Measurements from ENCODE around the gene SHMT2.
A peak's percentile ranks its signal among the peaks of the same experiment; 100 is the strongest.

The SHMT2 gene

DNA sequence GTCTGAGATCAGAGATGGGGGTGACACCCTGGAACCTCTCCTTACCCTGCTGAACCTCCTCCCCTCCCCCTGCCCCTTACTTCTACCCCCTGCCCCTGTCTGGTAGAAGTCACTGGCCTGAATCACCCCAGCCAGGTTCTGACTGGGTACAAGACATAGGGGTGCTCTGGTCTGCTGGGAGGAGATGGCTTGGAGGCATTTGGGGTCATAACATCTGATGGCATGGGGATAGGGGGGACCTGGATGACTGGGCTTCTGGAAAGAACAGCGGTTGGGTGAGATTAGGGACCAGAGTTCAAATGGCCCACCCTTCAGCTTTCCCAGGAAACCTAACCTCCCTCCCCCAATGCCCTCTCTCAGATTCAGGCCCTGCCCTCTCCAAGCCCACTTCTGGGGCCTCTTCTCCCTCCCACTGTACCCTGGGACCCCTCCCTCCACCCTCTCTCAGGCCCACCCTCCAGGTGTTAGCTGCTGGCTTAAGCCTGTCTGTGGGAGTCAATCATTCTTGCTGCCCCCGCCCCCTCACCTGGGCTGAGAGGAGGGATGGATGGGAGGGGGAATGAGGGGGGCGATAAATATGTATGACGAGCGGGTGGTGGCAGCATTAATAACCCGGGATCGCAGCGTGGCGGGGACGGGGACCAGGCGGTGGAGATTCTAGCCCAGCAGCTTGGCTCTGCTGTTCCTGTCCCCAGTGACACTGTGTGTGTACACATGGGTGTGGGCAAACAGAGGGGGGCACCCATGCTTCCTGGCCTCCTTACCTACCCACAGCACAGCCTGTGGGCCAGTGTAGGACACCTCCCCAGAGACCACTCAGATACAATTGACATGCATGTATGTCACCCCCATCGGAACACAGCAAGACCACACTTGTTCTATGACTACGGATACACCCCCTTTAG lies 7.0 kb upstream of the SHMT2 start:
- no peak overlapping the region for H2AK5ac ChIP-seq (ENCODE audit: low read length, severe bottlenecking)
- DNase-seq: no peak
- 57% methylated on average over 8 of the region's 13 CpGs for WGBS
- H3K27me3 ChIP-seq (ENCODE audit: control insufficient read depth in 1 of 2, insufficient read depth in 1 of 2, low read length in 2 of 2): peaks cover 45 to 98% of the 10 kb centered on the region in 2 experiments
- no peak overlapping the region for H3K9ac ChIP-seq (ENCODE audit: low read length)
- H2BK120ac ChIP-seq (ENCODE audit: low read depth, low read length): no peak overlapping the region
- H2AFZ ChIP-seq (ENCODE audit: low read depth, low read length): no peak overlapping the region
- no peak overlapping the region for H4K91ac ChIP-seq (ENCODE audit: low read length)
- no peak overlapping the region for H4K8ac ChIP-seq (ENCODE audit: low read length)
- H3K18ac ChIP-seq (ENCODE audit: low read depth in 1 of 2, low read length in 2 of 2): no peak overlapping the region
- no peak overlapping the region for H3K23ac ChIP-seq (ENCODE audit: low read length in 2 of 2)
- H3K9me3 ChIP-seq (ENCODE audit: control insufficient read depth, low read length): no peaks in the 10 kb centered on the region
- H2BK15ac ChIP-seq (ENCODE audit: low read depth, poor library complexity, severe bottlenecking): no peak overlapping the region
- H3K4me2 ChIP-seq (ENCODE audit: low read length, poor library complexity, severe bottlenecking): no peak overlapping the region
- peaks cover 30% of the 10 kb centered on the region for H3K4me1 ChIP-seq (ENCODE audit: control insufficient read depth, insufficient read depth, low read depth, low read length)
- H3K4ac ChIP-seq (ENCODE audit: low read depth in 1 of 2, low read length in 2 of 2): no peak overlapping the region
- H3K14ac ChIP-seq (ENCODE audit: low read length in 2 of 2): no peak overlapping the region
- no peaks in the 10 kb centered on the region for H3K79me1 ChIP-seq (replicated peaks; ENCODE audit: low read length, poor library complexity, severe bottlenecking)
- H3K36me3 ChIP-seq (ENCODE audit: control insufficient read depth in 1 of 2, insufficient read depth in 2 of 2, low read depth in 1 of 2, low read length in 2 of 2): no peaks in the 10 kb centered on the region
- H3K4me3 ChIP-seq (ENCODE audit: insufficient read depth in 1 of 2, low read depth in 1 of 2, low read length in 2 of 2): no peak overlapping the region
- H2BK12ac ChIP-seq (ENCODE audit: low read length in 2 of 2): no peak overlapping the region
- no peak overlapping the region for H3K27ac ChIP-seq (ENCODE audit: low read length, poor library complexity, severe bottlenecking)
- H2BK5ac ChIP-seq (ENCODE audit: low read depth, low read length, poor library complexity, severe bottlenecking): no peak overlapping the region

DNA sequence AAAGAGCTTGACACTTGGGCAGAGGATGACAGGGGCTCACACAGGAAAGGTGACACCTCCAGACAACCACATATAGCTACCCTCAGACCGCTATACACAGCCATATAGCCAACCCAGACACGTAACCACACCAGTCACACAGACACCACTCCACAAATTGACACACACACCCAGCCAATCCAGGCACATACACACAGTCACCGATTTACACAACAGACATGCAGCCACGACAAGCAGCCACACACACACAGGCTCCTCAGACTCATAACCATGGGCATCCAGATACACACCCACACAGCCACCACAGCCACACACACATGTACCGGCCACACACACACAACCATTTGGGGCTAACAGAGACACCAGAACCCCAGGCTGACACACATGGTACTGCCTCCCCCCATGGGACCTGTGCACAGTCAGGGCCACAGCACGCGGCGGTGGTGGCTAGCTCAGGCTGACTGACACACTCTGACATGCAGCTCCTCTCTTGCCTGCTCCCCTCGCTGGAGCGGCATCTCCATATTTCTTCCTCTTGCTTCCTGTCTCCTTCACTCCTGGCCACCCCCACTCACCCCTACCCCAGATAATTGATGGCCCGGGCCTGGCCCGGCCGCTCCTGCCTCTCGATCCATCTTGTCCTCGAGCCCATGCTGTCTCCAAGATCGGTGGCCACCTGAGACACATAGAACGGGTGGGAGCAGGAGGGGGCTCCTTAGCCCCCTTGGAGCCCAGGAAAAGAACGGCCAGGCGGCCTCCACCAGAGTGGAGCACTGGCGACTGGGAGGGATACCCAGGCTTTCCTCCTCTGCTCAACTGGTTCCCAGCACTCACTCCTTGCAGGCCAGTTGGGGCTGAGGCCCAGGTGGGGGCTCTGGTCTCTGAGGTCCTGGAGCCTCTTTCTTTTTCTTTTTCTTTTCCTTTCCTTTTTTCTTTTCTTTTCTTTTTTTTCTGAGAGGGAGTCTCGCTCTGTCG lies 6.0 kb upstream of the SHMT2 start:
- Histone ChIP-seq H3K14ac (ENCODE audit: low read length in 2 of 2) (peak overlapping the region in 1 of 2 experiments; percentile 3), H2AFZ (ENCODE audit: low read depth, low read length) (no peak overlapping the region), H3K27ac (ENCODE audit: low read length, poor library complexity, severe bottlenecking) (no peak overlapping the region), H3K4me3 (ENCODE audit: insufficient read depth in 1 of 2, low read depth in 1 of 2, low read length in 2 of 2) (no peak overlapping the region), H3K23ac (ENCODE audit: low read length in 2 of 2) (no peak overlapping the region), H2BK5ac (ENCODE audit: low read depth, low read length, poor library complexity, severe bottlenecking) (no peak overlapping the region), H3K4ac (ENCODE audit: low read depth in 1 of 2, low read length in 2 of 2) (no peak overlapping the region), H3K9ac (ENCODE audit: low read length) (no peak overlapping the region), H3K36me3 (ENCODE audit: control insufficient read depth in 1 of 2, insufficient read depth in 2 of 2, low read depth in 1 of 2, low read length in 2 of 2) (no peaks in the 10 kb centered on the region), H3K18ac (ENCODE audit: low read depth in 1 of 2, low read length in 2 of 2) (no peak overlapping the region), H3K4me2 (ENCODE audit: low read length, poor library complexity, severe bottlenecking) (no peak overlapping the region), H3K4me1 (ENCODE audit: control insufficient read depth, insufficient read depth, low read depth, low read length) (peaks cover 28% of the 10 kb centered on the region), H3K27me3 (ENCODE audit: control insufficient read depth in 1 of 2, insufficient read depth in 1 of 2, low read length in 2 of 2) (peaks cover 45 to 92% of the 10 kb centered on the region in 2 experiments), H2BK12ac (ENCODE audit: low read length in 2 of 2) (peak overlapping the region in 1 of 2 experiments; percentile 56), H3K9me3 (ENCODE audit: control insufficient read depth, low read length) (no peaks in the 10 kb centered on the region), H2BK15ac (ENCODE audit: low read depth, poor library complexity, severe bottlenecking) (peak overlapping the region; percentile 44), H4K8ac (ENCODE audit: low read length) (no peak overlapping the region), H3K79me1 (replicated peaks; ENCODE audit: low read length, poor library complexity, severe bottlenecking) (no peaks in the 10 kb centered on the region), H4K91ac (ENCODE audit: low read length) (peak overlapping the region; percentile 3), H2BK120ac (ENCODE audit: low read depth, low read length) (no peak overlapping the region), H2AK5ac (ENCODE audit: low read length, severe bottlenecking) (no peak overlapping the region)
- WGBS: 57% methylated on average over 22 of the region's 22 CpGs
- no peak for DNase-seq

DNA sequence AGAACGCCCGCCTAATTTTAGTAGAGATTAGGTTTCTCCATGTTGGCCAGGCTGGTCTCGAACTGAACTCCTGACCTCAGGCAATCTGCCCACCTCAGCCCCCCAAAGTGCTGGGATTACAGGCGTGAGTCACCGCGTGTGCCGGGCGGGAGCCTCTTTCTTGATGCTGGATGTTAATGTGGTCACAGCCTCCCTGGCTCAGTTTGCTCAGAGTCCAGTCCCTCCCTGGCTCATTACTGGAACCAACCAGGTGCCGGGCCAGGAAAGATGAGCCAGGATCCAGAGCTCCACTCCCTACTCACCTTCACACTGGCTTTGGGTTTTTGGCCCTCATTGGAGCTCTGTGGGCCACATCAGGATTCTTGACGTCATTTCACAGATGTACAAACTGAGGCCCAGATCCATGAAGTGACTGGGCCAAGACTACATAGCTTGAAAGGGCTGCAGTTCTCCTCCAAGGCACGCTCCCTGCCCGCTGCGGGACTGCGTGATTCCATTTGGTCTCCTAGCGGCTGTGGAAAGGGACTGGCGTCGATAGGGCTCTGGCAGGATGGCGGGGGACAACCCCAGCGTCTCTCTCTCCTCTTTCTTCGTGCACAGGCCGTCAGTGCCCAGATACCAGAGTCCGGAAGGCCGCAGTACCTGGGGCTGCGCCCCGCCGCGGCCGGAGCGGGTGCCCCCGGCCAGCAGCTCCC lies 5.1 kb upstream of the SHMT2 start:
- no peak overlapping the region for H3K4me3 ChIP-seq (ENCODE audit: insufficient read depth in 1 of 2, low read depth in 1 of 2, low read length in 2 of 2)
- H2BK120ac ChIP-seq (ENCODE audit: low read depth, low read length): no peak overlapping the region
- H3K9me3 ChIP-seq (ENCODE audit: control insufficient read depth, low read length): no peaks in the 10 kb centered on the region
- no peak overlapping the region for H4K91ac ChIP-seq (ENCODE audit: low read length)
- no peaks in the 10 kb centered on the region for H3K36me3 ChIP-seq (ENCODE audit: control insufficient read depth in 1 of 2, insufficient read depth in 2 of 2, low read depth in 1 of 2, low read length in 2 of 2)
- no peak overlapping the region for H3K9ac ChIP-seq (ENCODE audit: low read length)
- no peak for DNase-seq
- no peak overlapping the region for H4K8ac ChIP-seq (ENCODE audit: low read length)
- no peak overlapping the region for H2BK5ac ChIP-seq (ENCODE audit: low read depth, low read length, poor library complexity, severe bottlenecking)
- no peak overlapping the region for H2BK12ac ChIP-seq (ENCODE audit: low read length in 2 of 2)
- peak overlapping the region in 1 of 2 experiments; percentile 37 for H3K23ac ChIP-seq (ENCODE audit: low read length in 2 of 2)
- no peak overlapping the region for H3K4ac ChIP-seq (ENCODE audit: low read depth in 1 of 2, low read length in 2 of 2)
- no peak overlapping the region for H3K18ac ChIP-seq (ENCODE audit: low read depth in 1 of 2, low read length in 2 of 2)
- no peak overlapping the region for H3K14ac ChIP-seq (ENCODE audit: low read length in 2 of 2)
- H2BK15ac ChIP-seq (ENCODE audit: low read depth, poor library complexity, severe bottlenecking): no peak overlapping the region
- peaks cover 45 to 82% of the 10 kb centered on the region in 2 experiments for H3K27me3 ChIP-seq (ENCODE audit: control insufficient read depth in 1 of 2, insufficient read depth in 1 of 2, low read length in 2 of 2)
- no peaks in the 10 kb centered on the region for H3K79me1 ChIP-seq (replicated peaks; ENCODE audit: low read length, poor library complexity, severe bottlenecking)
- H3K27ac ChIP-seq (ENCODE audit: low read length, poor library complexity, severe bottlenecking): no peak overlapping the region
- no peak overlapping the region for H2AFZ ChIP-seq (ENCODE audit: low read depth, low read length)
- no peak overlapping the region for H3K4me2 ChIP-seq (ENCODE audit: low read length, poor library complexity, severe bottlenecking)
- no peak overlapping the region for H2AK5ac ChIP-seq (ENCODE audit: low read length, severe bottlenecking)
- WGBS: 48% methylated on average over 30 of the region's 30 CpGs
- peaks cover 28% of the 10 kb centered on the region for H3K4me1 ChIP-seq (ENCODE audit: control insufficient read depth, insufficient read depth, low read depth, low read length)

All from mesenchymal stem cell (in vitro differentiated cells and primary cell).